Caco-2 (cell line): ENCODE data around the gene TREML2. TPM values are rescaled to one million over a fixed set of nuclear protein-coding genes. Genes with fewer than 3 reads are reported as not detected.
"Not testable (repeated sequence)": the region's sequence is repeated elsewhere in the genome, so short reads cannot be mapped to it uniquely, and the experiment has no call there.

Experiments used
- BruUV-seq: library from RNA; stranded (reverse); fragments of 400-500 nt; replicated peaks from 2 replicates; lab custom pipeline; 2021; lab: Mats Ljungman, UMichigan
- CTCF ChIA-PET: fragments of 300-600 bp; sonication (Branson Sonifier 250); formaldehyde crosslinking; loops from one replicate; lab custom pipeline; 2022; ENCODE audit warnings: antibody characterized with exemption; lab: Charles Lee
- POLR2A ChIA-PET: fragments of 300-600 bp; sonication (Branson Sonifier 250); formaldehyde crosslinking; loops from one replicate; lab custom pipeline; 2022; ENCODE audit warnings: antibody characterized with exemption; lab: Charles Lee
- DNase-seq, 2 experiments: peaks; one replicate each; pipeline versions ENCODE4 v3.0.0 to v3.0.0-alpha.2; 2020 to 2022
- H3K27me3 ChIP-seq: replicated peaks from 2 replicates; pipeline ENCODE4 v1.6.0; 2011; ENCODE audit warnings: low read length; ENCODE audit not compliant: control insufficient read depth, insufficient read depth
- H3K36me3 ChIP-seq: 2 replicates; pipeline ENCODE4 v1.5.1; 2011; ENCODE audit warnings: low read length; ENCODE audit not compliant: control insufficient read depth, insufficient read depth
- H3K4me1 ChIP-seq: fragments of 250-450 bp; sonication (Bioruptor Pico); 2 replicates; pipeline ENCODE4 v1.5.1; 2020; ENCODE audit warnings: mild to moderate bottlenecking
- H3K4me3 ChIP-seq: 2 replicates; pipeline ENCODE4 v1.5.1; 2011; ENCODE audit warnings: low read depth, mild to moderate bottlenecking, control low read depth, low read length
- H3K9me3 ChIP-seq: fragments of 250-450 bp; sonication (Bioruptor Pico); 2 replicates; pipeline ENCODE4 v1.5.1; 2020; ENCODE audit warnings: mild to moderate bottlenecking, moderate library complexity
- H3K27ac Mint-ChIP-seq: one replicate; pipeline ENCODE4 v1.8.0; 2022; ENCODE audit warnings: mixed read lengths; ENCODE audit not compliant: unreplicated experiment
- H3K27me3 Mint-ChIP-seq: one replicate; pipeline ENCODE4 v1.8.0; 2022; ENCODE audit warnings: mixed read lengths; ENCODE audit not compliant: insufficient read depth, unreplicated experiment
- H3K36me3 Mint-ChIP-seq: one replicate; pipeline ENCODE4 v1.8.0; 2022; ENCODE audit warnings: mild to moderate bottlenecking, mixed read lengths; ENCODE audit not compliant: insufficient read depth, unreplicated experiment
- H3K4me1 Mint-ChIP-seq: one replicate; pipeline ENCODE4 v1.8.0; 2022; ENCODE audit warnings: low read depth, mixed read lengths; ENCODE audit not compliant: unreplicated experiment
- H3K4me3 Mint-ChIP-seq: one replicate; pipeline ENCODE4 v1.8.0; 2022; ENCODE audit warnings: mild to moderate bottlenecking, moderate library complexity, mixed read lengths; ENCODE audit not compliant: unreplicated experiment
- H3K9me3 Mint-ChIP-seq: one replicate; pipeline ENCODE4 v1.8.0; 2022; ENCODE audit warnings: mixed read lengths; ENCODE audit not compliant: unreplicated experiment
- intact Hi-C: fragments of 100-400 bp; cut with micrococcal nuclease; formaldehyde crosslinking; loops from one replicate; pipeline ENCODE4 v1.10.0; 2022; ENCODE audit not compliant: unreplicated experiment
- total RNA-seq: library from RNA; stranded (reverse); gene quantifications from 2 replicates; pipeline ENCODE4 v1.2.3, GENCODE V29; 2022
- TF ChIP-seq, protein P1 (sequence below), 2 experiments: fragments of 200-600 bp in 1 of 2; IDR thresholded peaks; 1 replicate in 1 of 2; 2 replicates in 1 of 2; pipeline versions ENCODE4 v1.5.1 to v1.8.0; 2011 to 2022; ENCODE audit warnings: antibody characterized with exemption in 1 of 2, control low read depth in 1 of 2, inconsistent platforms in 1 of 2, low read depth in 1 of 2, low read length in 1 of 2, mild to moderate bottlenecking in 1 of 2, moderate library complexity in 1 of 2; ENCODE audit not compliant: insufficient read depth in 1 of 2, severe bottlenecking in 1 of 2, unreplicated experiment in 1 of 2

TREML2 gene
- total RNA-seq, 1 experiment from 2014 or later, result not detected

DNA sequence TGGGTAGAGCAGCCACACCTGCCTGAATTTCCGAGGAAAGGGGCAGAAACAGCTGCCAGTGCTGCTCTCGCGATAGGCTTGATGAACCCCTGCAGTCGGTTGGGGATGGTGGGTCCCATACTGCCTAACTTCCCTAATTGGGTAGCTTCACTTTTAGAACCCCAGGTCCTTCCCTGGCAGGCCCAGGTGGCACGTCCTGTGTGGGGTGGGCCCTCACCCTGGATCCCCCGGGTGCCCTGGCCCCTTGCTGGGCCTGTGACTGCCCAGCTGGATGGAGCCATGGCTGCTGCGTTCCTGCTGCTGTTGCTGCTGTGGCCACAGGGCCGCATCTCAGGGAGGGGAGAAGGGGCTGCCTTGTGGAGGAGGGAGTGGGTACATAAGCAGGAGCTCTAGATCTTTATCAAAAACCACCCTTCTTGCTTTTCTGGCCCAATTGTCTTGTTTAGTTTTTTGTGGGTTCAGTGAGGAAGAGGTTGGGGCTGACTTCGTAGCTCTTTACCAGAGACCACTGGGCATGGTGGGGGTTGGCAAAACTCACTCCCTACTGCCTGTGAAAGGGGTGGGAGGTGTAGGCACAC, 46.4 kb upstream of the TREML2 start:
- no peak for DNase-seq
- Histone ChIP-seq H3K4me3 (no peak overlapping the region), H3K4me1 (no peaks in the 10 kb centered on the region), H3K9me3 (no peaks in the 10 kb centered on the region), H3K36me3 (no peaks in the 10 kb centered on the region), H3K27me3 (no peaks in the 10 kb centered on the region; the same call in 1 of the 2 replicates)
- Mint-ChIP-seq H3K9me3 (no peaks in the 10 kb centered on the region), H3K27ac (no peak overlapping the region), H3K4me1 (no peaks in the 10 kb centered on the region), H3K4me3 (no peak overlapping the region), H3K27me3 (peaks cover 13% of the 10 kb centered on the region), H3K36me3 (no peaks in the 10 kb centered on the region)
- CTCF ChIA-PET, result no interaction called here
- no TSS peak for BruUV-seq
- POLR2A ChIA-PET, result no interaction called here
- TF ChIP-seq, protein P1, sequence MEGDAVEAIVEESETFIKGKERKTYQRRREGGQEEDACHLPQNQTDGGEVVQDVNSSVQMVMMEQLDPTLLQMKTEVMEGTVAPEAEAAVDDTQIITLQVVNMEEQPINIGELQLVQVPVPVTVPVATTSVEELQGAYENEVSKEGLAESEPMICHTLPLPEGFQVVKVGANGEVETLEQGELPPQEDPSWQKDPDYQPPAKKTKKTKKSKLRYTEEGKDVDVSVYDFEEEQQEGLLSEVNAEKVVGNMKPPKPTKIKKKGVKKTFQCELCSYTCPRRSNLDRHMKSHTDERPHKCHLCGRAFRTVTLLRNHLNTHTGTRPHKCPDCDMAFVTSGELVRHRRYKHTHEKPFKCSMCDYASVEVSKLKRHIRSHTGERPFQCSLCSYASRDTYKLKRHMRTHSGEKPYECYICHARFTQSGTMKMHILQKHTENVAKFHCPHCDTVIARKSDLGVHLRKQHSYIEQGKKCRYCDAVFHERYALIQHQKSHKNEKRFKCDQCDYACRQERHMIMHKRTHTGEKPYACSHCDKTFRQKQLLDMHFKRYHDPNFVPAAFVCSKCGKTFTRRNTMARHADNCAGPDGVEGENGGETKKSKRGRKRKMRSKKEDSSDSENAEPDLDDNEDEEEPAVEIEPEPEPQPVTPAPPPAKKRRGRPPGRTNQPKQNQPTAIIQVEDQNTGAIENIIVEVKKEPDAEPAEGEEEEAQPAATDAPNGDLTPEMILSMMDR (IDR thresholded peaks at IDR 0.05; ENCODE audit: insufficient read depth in 1 of 2, low read depth in 1 of 2, low read length in 1 of 2, severe bottlenecking in 1 of 2, unreplicated experiment in 1 of 2), result no peak
- intact Hi-C loops, result no loop called here

DNA sequence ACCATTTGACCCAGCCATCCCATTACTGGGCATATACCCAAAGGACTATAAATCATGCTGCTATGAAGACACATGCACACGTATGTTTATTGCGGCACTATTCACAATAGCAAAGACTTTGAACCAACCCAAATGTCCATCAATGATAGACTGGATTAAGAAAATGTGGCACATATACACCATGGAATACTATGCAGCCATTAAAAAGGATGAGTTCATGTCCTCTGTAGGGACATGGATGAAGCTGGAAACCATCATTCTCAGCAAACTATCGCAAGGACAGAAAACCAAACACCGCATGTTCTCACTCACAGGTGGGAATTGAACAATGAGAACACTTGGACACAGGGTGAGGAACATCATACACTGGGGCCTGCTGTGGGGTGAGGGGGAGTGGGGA, 45.6 kb upstream of the TREML2 start:
- H3K4me1 Mint-ChIP-seq, H3K4me3 ChIP-seq, H3K9me3 Mint-ChIP-seq, intact Hi-C loops, POLR2A ChIA-PET, H3K27me3 ChIP-seq, H3K36me3 ChIP-seq, H3K27ac Mint-ChIP-seq, DNase-seq, H3K9me3 ChIP-seq, H3K4me1 ChIP-seq, BruUV-seq, H3K4me3 Mint-ChIP-seq, CTCF ChIA-PET, H3K36me3 Mint-ChIP-seq: not testable (repeated sequence)
- H3K27me3 Mint-ChIP-seq, result peaks cover 16% of the 10 kb centered on the region

DNA sequence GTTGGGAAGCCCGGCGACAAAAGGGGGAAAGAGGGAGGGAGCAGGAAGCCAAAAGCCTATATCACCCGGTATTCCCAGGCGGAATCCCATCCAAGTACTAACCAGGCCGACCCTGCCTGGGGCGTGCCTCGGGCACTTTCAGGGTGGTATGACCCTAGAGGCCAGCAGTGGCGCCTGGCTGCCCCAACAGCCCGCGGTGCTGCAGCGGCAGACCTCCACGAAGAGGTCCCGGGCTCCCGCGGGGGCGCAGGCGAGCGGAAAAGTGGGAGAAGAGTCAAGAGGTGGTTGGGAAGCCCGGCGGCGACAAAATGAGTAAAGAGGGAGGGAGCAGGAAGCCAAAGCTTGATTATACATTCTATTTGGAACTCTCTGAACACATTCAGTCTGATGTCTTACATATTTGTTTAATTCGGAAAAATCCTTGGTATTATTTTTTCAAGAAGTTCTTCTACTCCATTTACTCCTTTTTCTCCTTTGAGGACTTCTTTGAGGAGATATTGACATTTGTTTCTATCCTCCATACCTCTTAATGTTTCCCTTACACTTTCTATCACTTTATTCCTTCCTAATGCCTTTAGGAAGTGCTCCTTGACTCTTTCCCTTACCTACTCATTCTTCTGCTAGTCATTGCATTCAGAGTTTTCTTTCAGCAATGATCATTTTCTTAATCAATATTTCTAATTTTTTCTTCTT, 38.7 kb upstream of the TREML2 start:
- intact Hi-C loops, result no loop called here
- TF ChIP-seq, protein P1 (IDR thresholded peaks at IDR 0.05; ENCODE audit: insufficient read depth in 1 of 2, low read depth in 1 of 2, low read length in 1 of 2, severe bottlenecking in 1 of 2, unreplicated experiment in 1 of 2), result no peak
- no peaks in the 10 kb centered on the region for H3K36me3 ChIP-seq
- ChIA-PET CTCF (no interaction called here), POLR2A (no interaction called here)
- no peak overlapping the region for H3K4me3 ChIP-seq
- no TSS peak for BruUV-seq
- H3K27ac Mint-ChIP-seq, result no peak overlapping the region
- H3K36me3 Mint-ChIP-seq, result no peaks in the 10 kb centered on the region
- no peak for DNase-seq
- peaks cover 40% of the 10 kb centered on the region for H3K27me3 Mint-ChIP-seq
- H3K9me3 ChIP-seq, result no peaks in the 10 kb centered on the region
- no peaks in the 10 kb centered on the region for H3K4me1 Mint-ChIP-seq
- H3K9me3 Mint-ChIP-seq, result no peaks in the 10 kb centered on the region
- no peaks in the 10 kb centered on the region; the same call in 1 of the 2 replicates for H3K27me3 ChIP-seq
- H3K4me1 ChIP-seq, result no peaks in the 10 kb centered on the region
- no peak overlapping the region for H3K4me3 Mint-ChIP-seq
